ENCODE results near the gene ASCL5. TPM values are rescaled to one million over a fixed set of nuclear protein-coding genes. Genes with fewer than 3 reads are reported as not detected.

Gene ASCL5
- total RNA-seq, 1 donor = not detected

Other genes starting within 250 kb of the ASCL5 start
- under 0.01 TPM for gene INAVA, start 232.3 kb downstream of the ASCL5 start, total RNA-seq
- 10.8 TPM for gene KIF21B, start 103.5 kb downstream of the ASCL5 start, total RNA-seq
- gene CACNA1S, start 14.8 kb downstream of the ASCL5 start, total RNA-seq = not detected
- 70.3 TPM for gene TMEM9, start 27.3 kb upstream of the ASCL5 start, total RNA-seq
- gene IGFN1, start 63.6 kb upstream of the ASCL5 start, total RNA-seq = not detected
- gene PKP1, start 156.3 kb upstream of the ASCL5 start, total RNA-seq = under 0.01 TPM